ENCODE results near the gene IL32.
"Not testable (repeated sequence)": the region's sequence is repeated elsewhere in the genome, so short reads cannot be mapped to it uniquely, and the experiment has no call there.

Gene IL32

GRCh38 chr16:3068487-3068886 lies 3.0 kb downstream of the IL32 start:
- no peak for TF ChIP-seq CTCF (IDR thresholded peaks at IDR 0.05; ENCODE audit: control insufficient read depth, extremely low read depth, insufficient read depth)
- H3K4me3 ChIP-seq (ENCODE audit: low read depth, low read length), result no peak overlapping the region
- no peak for DNase-seq (ENCODE audit: low read depth)

GRCh38 chr16:3069146-3069545 lies 3.7 kb downstream of the IL32 start:
- not testable (repeated sequence) for DNase-seq (ENCODE audit: low read depth); H3K4me3 ChIP-seq (ENCODE audit: low read depth, low read length)

GRCh38 chr16:3070608-3071111 lies 5.2 kb downstream of the IL32 start:
- no peak overlapping the region for H3K4me3 ChIP-seq (ENCODE audit: low read depth, low read length)
- TF ChIP-seq CTCF (IDR thresholded peaks at IDR 0.05; ENCODE audit: control insufficient read depth, extremely low read depth, insufficient read depth), result no peak
- DNase-seq (ENCODE audit: low read depth), result no peak

GRCh38 chr16:3071655-3072054 lies 6.2 kb downstream of the IL32 start:
- DNase-seq (ENCODE audit: low read depth), result no peak
- TF ChIP-seq CTCF (IDR thresholded peaks at IDR 0.05; ENCODE audit: control insufficient read depth, extremely low read depth, insufficient read depth), result no peak
- H3K4me3 ChIP-seq (ENCODE audit: low read depth, low read length), result no peak overlapping the region

- DNase-seq (ENCODE audit: low read depth); H3K4me3 ChIP-seq (ENCODE audit: low read depth, low read length): not testable (repeated sequence)
Observed at GRCh38 chr16:3072148-3072547, 6.7 kb downstream of the IL32 start.

- DNase-seq (ENCODE audit: low read depth); H3K4me3 ChIP-seq (ENCODE audit: low read depth, low read length): not testable (repeated sequence)
Observed at GRCh38 chr16:3072576-3073263, 7.3 kb downstream of the IL32 start.

- TF ChIP-seq CTCF (IDR thresholded peaks at IDR 0.05; ENCODE audit: control insufficient read depth, extremely low read depth, insufficient read depth), result no peak
- DNase-seq (ENCODE audit: low read depth), result no peak
- H3K4me3 ChIP-seq (ENCODE audit: low read depth, low read length), result no peak overlapping the region
Observed at GRCh38 chr16:3073448-3073847, 8.0 kb downstream of the IL32 start.

- no peak for TF ChIP-seq CTCF (IDR thresholded peaks at IDR 0.05; ENCODE audit: control insufficient read depth, extremely low read depth, insufficient read depth)
- no peak overlapping the region for H3K4me3 ChIP-seq (ENCODE audit: low read depth, low read length)
- DNase-seq (ENCODE audit: low read depth), result no peak
Observed at GRCh38 chr16:3074860-3075522, 9.6 kb downstream of the IL32 start.
